Measurements from ENCODE around the gene WIPF1. TPM values are rescaled to one million over a fixed set of nuclear protein-coding genes. Genes with fewer than 3 reads are reported as not detected.

Gene WIPF1
- total and polyA plus RNA-seq, 8 donors: 4.7 to 26.8 (median 6.2) TPM

DNA sequence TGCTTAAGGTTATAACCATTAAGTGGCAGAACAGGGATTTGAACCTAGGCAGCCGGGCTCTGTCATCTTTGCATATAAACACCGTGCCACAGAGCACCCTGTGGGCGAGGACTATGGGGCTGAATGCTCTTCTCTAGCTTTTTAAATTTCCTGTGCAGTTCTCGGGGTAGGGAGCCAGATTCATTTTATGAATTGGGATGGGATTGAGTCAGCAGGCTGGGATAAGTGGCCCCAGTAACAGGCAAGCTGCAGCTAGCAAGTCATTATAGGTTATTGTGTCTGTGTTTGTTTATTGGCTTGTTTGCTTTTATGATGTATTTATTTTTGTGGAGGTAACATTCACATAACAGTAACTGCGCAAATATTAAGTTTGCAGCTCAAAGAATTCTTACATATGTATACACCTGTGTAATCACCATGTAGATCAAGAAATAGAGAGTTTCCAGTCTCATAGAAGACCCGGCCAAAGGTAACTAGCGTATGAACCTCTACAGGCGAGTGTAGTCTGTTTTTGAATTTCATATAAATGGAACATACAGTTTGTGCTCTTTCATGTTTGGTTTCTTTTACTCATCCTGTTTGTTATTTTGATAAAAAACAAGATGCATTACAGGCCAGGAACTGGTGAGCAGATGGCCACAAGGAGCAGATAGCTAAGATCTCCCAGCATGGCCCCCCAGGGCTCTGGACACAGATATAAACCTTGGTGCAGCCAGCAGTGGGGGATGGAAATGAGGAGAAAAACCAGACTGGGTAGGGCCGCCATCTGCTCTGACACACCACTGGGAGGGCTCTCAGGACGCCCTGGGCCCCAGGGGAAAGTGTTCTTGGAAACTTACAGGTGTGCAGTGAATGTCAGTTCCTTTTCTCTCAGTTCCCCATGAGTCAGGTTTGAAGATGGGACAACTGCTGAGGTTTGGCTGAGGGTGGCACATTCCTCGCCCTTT, 61.6 kb downstream of the WIPF1 start:
- Histone ChIP-seq H3K27ac (no peak overlapping the region), H3K27me3 (no peaks in the 10 kb centered on the region), H3K36me3 (no peaks in the 10 kb centered on the region), H3K4me1 (no peaks in the 10 kb centered on the region), H3K9me3 (no peaks in the 10 kb centered on the region), H3K4me3 (no peak overlapping the region)
- no peak for DNase-seq
- no peak for ATAC-seq
- TF ChIP-seq, protein P1, sequence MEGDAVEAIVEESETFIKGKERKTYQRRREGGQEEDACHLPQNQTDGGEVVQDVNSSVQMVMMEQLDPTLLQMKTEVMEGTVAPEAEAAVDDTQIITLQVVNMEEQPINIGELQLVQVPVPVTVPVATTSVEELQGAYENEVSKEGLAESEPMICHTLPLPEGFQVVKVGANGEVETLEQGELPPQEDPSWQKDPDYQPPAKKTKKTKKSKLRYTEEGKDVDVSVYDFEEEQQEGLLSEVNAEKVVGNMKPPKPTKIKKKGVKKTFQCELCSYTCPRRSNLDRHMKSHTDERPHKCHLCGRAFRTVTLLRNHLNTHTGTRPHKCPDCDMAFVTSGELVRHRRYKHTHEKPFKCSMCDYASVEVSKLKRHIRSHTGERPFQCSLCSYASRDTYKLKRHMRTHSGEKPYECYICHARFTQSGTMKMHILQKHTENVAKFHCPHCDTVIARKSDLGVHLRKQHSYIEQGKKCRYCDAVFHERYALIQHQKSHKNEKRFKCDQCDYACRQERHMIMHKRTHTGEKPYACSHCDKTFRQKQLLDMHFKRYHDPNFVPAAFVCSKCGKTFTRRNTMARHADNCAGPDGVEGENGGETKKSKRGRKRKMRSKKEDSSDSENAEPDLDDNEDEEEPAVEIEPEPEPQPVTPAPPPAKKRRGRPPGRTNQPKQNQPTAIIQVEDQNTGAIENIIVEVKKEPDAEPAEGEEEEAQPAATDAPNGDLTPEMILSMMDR (IDR thresholded peaks at IDR 0.05): no peak
- intact Hi-C loops (cut with DNase I): no loop called here
- 88 to 91% methylated on average over 11 of the region's 11 CpGs for WGBS, 2 donors
- no peak for FAIRE-seq

DNA sequence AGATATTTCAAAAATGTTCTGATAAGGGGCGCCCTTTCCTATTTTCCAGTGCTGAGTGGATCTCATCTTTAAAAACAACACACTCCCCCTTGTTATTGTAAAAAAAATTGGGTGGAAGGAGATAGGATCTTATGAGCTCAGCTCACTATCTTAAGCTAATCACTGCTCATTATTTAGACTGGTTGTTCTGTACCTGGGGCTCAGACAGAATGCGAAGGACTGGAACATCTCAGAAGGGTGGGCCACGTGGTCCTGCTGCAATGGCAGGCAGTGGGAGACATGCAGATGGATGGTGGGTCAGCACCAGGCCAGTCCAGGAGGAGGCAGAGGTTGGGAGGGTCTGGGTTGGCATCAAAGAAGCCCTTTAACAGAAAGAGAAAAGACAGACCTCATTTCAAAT, 62.5 kb downstream of the WIPF1 start:
- ATAC-seq (no peak), DNase-seq (no peak), FAIRE-seq (no peak)
- H3K27me3 ChIP-seq: no peaks in the 10 kb centered on the region
- H3K9me3 ChIP-seq: no peaks in the 10 kb centered on the region
- H3K4me3 ChIP-seq: no peak overlapping the region
- no peak overlapping the region for H3K27ac ChIP-seq
- no peaks in the 10 kb centered on the region for H3K36me3 ChIP-seq
- TF ChIP-seq, protein P1 (IDR thresholded peaks at IDR 0.05): no peak
- H3K4me1 ChIP-seq: no peaks in the 10 kb centered on the region
- 64 to 81% methylated on average over 3 of the region's 3 CpGs for WGBS, 2 donors
- intact Hi-C loops (cut with DNase I): no loop called here

DNA sequence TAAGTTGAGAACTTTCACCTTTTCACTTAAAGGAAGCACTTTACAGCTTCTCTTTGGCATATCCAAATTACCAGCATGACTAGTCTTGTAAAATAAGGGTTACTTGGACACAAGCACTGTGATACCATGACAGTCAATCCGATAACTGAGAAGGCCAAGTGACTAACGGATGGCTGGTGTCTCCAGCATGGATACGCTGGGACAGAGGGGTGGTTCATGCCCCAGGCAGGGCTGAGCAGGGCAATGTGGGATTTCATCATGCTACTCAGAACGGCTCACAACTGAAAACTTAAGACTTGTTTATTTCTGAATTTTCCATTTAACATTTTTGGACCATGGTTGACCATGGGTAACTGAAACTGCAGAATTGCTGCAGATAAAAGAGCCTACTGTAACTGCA, 67.7 kb downstream of the WIPF1 start:
- TF ChIP-seq, protein P1 (IDR thresholded peaks at IDR 0.05): no peak
- ATAC-seq: no peak
- no peaks in the 10 kb centered on the region for H3K9me3 ChIP-seq
- no peak overlapping the region for H3K27ac ChIP-seq
- no peak overlapping the region for H3K4me3 ChIP-seq
- WGBS, 2 donors: 83 to 88% methylated on average over 4 of the region's 4 CpGs
- no peaks in the 10 kb centered on the region for H3K4me1 ChIP-seq
- H3K27me3 ChIP-seq: no peaks in the 10 kb centered on the region
- FAIRE-seq: no peak
- H3K36me3 ChIP-seq: no peaks in the 10 kb centered on the region
- intact Hi-C loops (cut with DNase I): no loop called here
- DNase-seq: no peak

DNA sequence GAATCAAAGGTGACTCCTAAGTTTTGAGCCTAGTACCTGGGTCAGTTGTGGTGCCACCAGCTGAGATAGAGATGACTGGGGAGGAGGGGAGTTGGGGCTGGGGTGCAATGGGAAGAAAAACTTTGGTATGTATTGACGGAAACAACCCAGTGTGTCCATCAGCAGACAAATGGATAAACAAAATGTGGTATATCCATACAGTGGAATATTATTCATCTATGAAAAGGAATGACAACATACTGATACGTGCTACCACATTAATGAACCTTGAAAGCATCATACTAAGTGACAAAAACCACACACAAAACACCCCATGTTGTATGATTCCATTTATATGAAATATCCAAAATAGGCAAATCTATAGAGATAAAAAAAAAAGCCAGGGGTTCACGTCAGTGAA, 69.6 kb downstream of the WIPF1 start:
- Histone ChIP-seq H3K4me3 (no peak overlapping the region), H3K27ac (no peak overlapping the region), H3K9me3 (no peaks in the 10 kb centered on the region), H3K36me3 (no peaks in the 10 kb centered on the region), H3K27me3 (no peaks in the 10 kb centered on the region), H3K4me1 (no peaks in the 10 kb centered on the region)
- WGBS, 2 donors: 90 to 97% methylated on average over 3 of the region's 3 CpGs
- FAIRE-seq (no peak), DNase-seq (no peak), ATAC-seq (no peak)
- TF ChIP-seq, protein P1 (IDR thresholded peaks at IDR 0.05): no peak
- intact Hi-C loops (cut with DNase I): no loop called here

DNA sequence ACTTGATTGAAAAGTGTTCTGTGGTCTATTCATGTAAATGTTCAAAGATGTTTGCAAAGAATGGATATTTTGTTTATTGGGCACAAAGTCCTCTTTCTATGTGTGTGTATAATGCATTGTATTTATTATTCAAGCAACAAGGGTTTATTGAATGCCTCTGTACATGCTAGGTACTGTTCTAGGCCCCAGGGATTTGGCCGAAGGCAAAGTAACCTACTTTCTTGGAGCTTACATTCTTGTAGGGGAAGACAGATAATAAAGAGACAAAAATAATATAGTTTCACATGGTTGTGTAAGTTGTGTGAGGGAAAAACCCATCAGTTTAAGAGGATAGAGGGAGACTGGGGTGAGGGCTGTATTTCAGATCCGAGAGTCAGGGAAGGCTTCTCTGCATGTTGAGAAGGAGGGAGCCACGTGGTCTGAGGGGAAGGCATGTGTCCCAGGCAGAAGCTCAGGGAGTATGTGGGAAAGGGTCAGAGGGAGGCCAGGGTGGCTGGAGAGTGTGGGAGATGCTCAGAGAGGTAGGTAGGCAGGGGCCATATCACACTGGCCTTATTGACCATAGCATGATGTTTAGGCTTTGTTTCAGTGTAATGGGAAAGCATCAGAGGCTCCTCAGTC, 70.4 kb downstream of the WIPF1 start:
- no peak for ATAC-seq
- Histone ChIP-seq H3K4me1 (peaks cover 0 to 5% (median 0%) of the 10 kb centered on the region in 3 donors), H3K27me3 (no peaks in the 10 kb centered on the region), H3K4me3 (no peak overlapping the region), H3K9me3 (no peaks in the 10 kb centered on the region), H3K27ac (no peak overlapping the region), H3K36me3 (no peaks in the 10 kb centered on the region)
- DNase-seq: no peak
- TF ChIP-seq, protein P1 (IDR thresholded peaks at IDR 0.05): no peak
- intact Hi-C loops (cut with DNase I): no loop called here
- FAIRE-seq: no peak
- WGBS, 2 donors: 87 to 93% methylated on average over 3 of the region's 3 CpGs
